Neural cell (in vitro differentiated cells): ENCODE data around the gene FUS. TPM values are rescaled to one million over a fixed set of nuclear protein-coding genes. Genes with fewer than 3 reads are reported as not detected.
"Not testable (repeated sequence)": the region's sequence is repeated elsewhere in the genome, so short reads cannot be mapped to it uniquely, and the experiment has no call there.

Experiments
- H2AFZ ChIP-seq: fragments of 200-600, 300-800 bp; sonication (generic), shearing (Covaris generic); 2 replicates; pipeline ENCODE4 v1.6.0; 2014; ENCODE audit warnings: low read depth, mild to moderate bottlenecking, antibody characterized with exemption, low read length, moderate library complexity
- H3F3A ChIP-seq: fragments of 200-600 bp; shearing (Covaris generic); 2 replicates; pipeline ENCODE4 v1.6.1; 2016; ENCODE audit warnings: mild to moderate bottlenecking, moderate library complexity, mixed read lengths, antibody characterized with exemption, low read length; ENCODE audit not compliant: insufficient read depth, poor library complexity, severe bottlenecking
- H3K27ac ChIP-seq: fragments of 200-600, 300-800 bp; sonication (generic), shearing (Covaris generic); 2 replicates; pipeline ENCODE4 v1.5.1; 2014; ENCODE audit warnings: mild to moderate bottlenecking, low read length, moderate library complexity
- H3K27me3 ChIP-seq: fragments of 300-800, 200-600 bp; sonication (generic), shearing (Covaris generic); 2 replicates; pipeline ENCODE4 v1.6.0; 2014; ENCODE audit warnings: mild to moderate bottlenecking, low read depth, low read length, moderate library complexity; ENCODE audit not compliant: insufficient read depth
- H3K36me3 ChIP-seq: fragments of 300-800, 200-600 bp; sonication (generic), shearing (Covaris generic); 2 replicates; pipeline ENCODE4 v1.5.1; 2014; ENCODE audit warnings: mild to moderate bottlenecking, antibody characterized with exemption, low read length, moderate library complexity; ENCODE audit not compliant: insufficient read depth
- H3K4me2 ChIP-seq: fragments of 300-800, 200-600 bp; sonication (generic), shearing (Covaris generic); 2 replicates; pipeline ENCODE4 v1.6.0; 2014; ENCODE audit warnings: mild to moderate bottlenecking, low read length
- H3K4me3 ChIP-seq: fragments of 300-800, 200-600 bp; sonication (generic), shearing (Covaris generic); 2 replicates; pipeline ENCODE4 v1.5.1; 2014; ENCODE audit warnings: mild to moderate bottlenecking, low read length, moderate library complexity
- H3K79me2 ChIP-seq: fragments of 200-600 bp; shearing (Covaris generic); replicated peaks from 2 replicates; pipeline ENCODE4 v1.6.0; 2014; ENCODE audit warnings: mild to moderate bottlenecking, low read length, moderate library complexity; ENCODE audit not compliant: insufficient read depth
- H3K9ac ChIP-seq: fragments of 300-800, 200-600 bp; sonication (generic), shearing (Covaris generic); 2 replicates; pipeline ENCODE4 v1.6.1; 2016; ENCODE audit warnings: mild to moderate bottlenecking, low read length, mixed read lengths
- H3K9me2 ChIP-seq: fragments of 200-600 bp; shearing (Covaris generic); 2 replicates; pipeline ENCODE4 v1.6.1; 2016; ENCODE audit warnings: mild to moderate bottlenecking, low read length, mixed read lengths; ENCODE audit not compliant: insufficient read depth
- H3K9me3 ChIP-seq: fragments of 200-600, 300-800 bp; sonication (generic), shearing (Covaris generic); 2 replicates; pipeline ENCODE4 v1.6.1; 2016; ENCODE audit warnings: mild to moderate bottlenecking, mixed run types, low read length, moderate library complexity, mixed read lengths
- H4K20me1 ChIP-seq: fragments of 200-600 bp; shearing (Covaris generic); 2 replicates; pipeline ENCODE4 v1.6.1; 2016; ENCODE audit warnings: mild to moderate bottlenecking, mixed run types; ENCODE audit not compliant: insufficient read depth
- CTCF ChIP-seq: fragments of 450-650 bp; IDR thresholded peaks from 2 replicates; pipeline ENCODE4 v1.5.1; 2014; ENCODE audit warnings: antibody characterized with exemption, mild to moderate bottlenecking, moderate library complexity; ENCODE audit not compliant: poor library complexity, severe bottlenecking
- EP300 ChIP-seq: fragments of 450-650 bp; conservative IDR thresholded peaks from 2 replicates; pipeline ENCODE4 v1.6.1; 2014; ENCODE audit warnings: antibody characterized with exemption, mild to moderate bottlenecking, moderate library complexity; ENCODE audit not compliant: poor library complexity, severe bottlenecking
- EZH2 ChIP-seq: fragments of 200-600, 300-800 bp; shearing (Covaris generic), sonication (generic); IDR thresholded peaks from 2 replicates; pipeline ENCODE4 v1.6.1; 2014; ENCODE audit warnings: antibody characterized with exemption, low read length, borderline replicate concordance, mild to moderate bottlenecking; ENCODE audit not compliant: insufficient read depth, poor library complexity, severe bottlenecking
- MXI1 ChIP-seq: fragments of 450-650 bp; conservative IDR thresholded peaks from 2 replicates; pipeline ENCODE4 v1.6.1; 2014; ENCODE audit warnings: antibody characterized with exemption, mild to moderate bottlenecking; ENCODE audit not compliant: poor library complexity, severe bottlenecking
- POLR2AphosphoS5 ChIP-seq: IDR thresholded peaks from 2 replicates; pipeline ENCODE4 v1.6.1; 2012
- RAD21 ChIP-seq: fragments of 450-650 bp; conservative IDR thresholded peaks from 2 replicates; pipeline ENCODE4 v1.6.1; 2014; ENCODE audit warnings: antibody characterized with exemption, mild to moderate bottlenecking, moderate library complexity
- REST ChIP-seq: IDR thresholded peaks from 2 replicates; pipeline ENCODE4 v1.6.1; 2012; ENCODE audit warnings: borderline replicate concordance
- SMC3 ChIP-seq: fragments of 450-650 bp; conservative IDR thresholded peaks from 2 replicates; pipeline ENCODE4 v1.6.1; 2014; ENCODE audit warnings: antibody characterized with exemption, mild to moderate bottlenecking, moderate library complexity; ENCODE audit not compliant: poor library complexity
- TAF1 ChIP-seq: IDR thresholded peaks from 2 replicates; pipeline ENCODE4 v1.6.1; 2012; ENCODE audit warnings: low read depth
- polyA plus RNA-seq: library from polyadenylated mRNA; depleted of rRNA; stranded (reverse); fragments of >200 nt; gene quantifications from 2 replicates; pipeline ENCODE4 v1.2.3, GENCODE V29; 2014

Gene FUS
- polyA plus RNA-seq, 1 donor from 2014 or later = 54.3 TPM

- no peak for TF ChIP-seq MXI1
- no peak for TF ChIP-seq REST
- no peak for TF ChIP-seq POLR2AphosphoS5
- TF ChIP-seq EZH2 = no peak
- no peak for TF ChIP-seq TAF1
- no peak for TF ChIP-seq EP300
- TF ChIP-seq CTCF = no peak
- TF ChIP-seq SMC3 = no peak
- TF ChIP-seq RAD21 = no peak
- H3K9ac ChIP-seq = no peak overlapping the region
- H3F3A ChIP-seq = no peaks in the 10 kb centered on the region
Observed at GRCh38 chr16:31168848-31169247, 11.1 kb upstream of the FUS start.

GRCh38 chr16:31170048-31170447 lies 9.9 kb upstream of the FUS start:
- H3K36me3 ChIP-seq, H2AFZ ChIP-seq, H3K27me3 ChIP-seq, H3K27ac ChIP-seq, H3K9me2 ChIP-seq, H3K9ac ChIP-seq, H3K9me3 ChIP-seq, H4K20me1 ChIP-seq, H3K4me2 ChIP-seq, H3K4me3 ChIP-seq, H3K79me2 ChIP-seq, H3F3A ChIP-seq: not testable (repeated sequence)

More at GRCh38 chr16:31168848-31169247, 11.1 kb upstream of the FUS start:
- Histone ChIP-seq H3K79me2 (no peaks in the 10 kb centered on the region), H3K27me3 (no peaks in the 10 kb centered on the region), H2AFZ (no peak overlapping the region), H3K4me3 (no peak overlapping the region), H3K9me2 (no peaks in the 10 kb centered on the region), H3K9me3 (no peaks in the 10 kb centered on the region), H4K20me1 (no peaks in the 10 kb centered on the region), H3K27ac (no peak overlapping the region), H3K4me2 (no peak overlapping the region), H3K36me3 (no peaks in the 10 kb centered on the region)

- H3K9me2 ChIP-seq = no peaks in the 10 kb centered on the region
- H3K36me3 ChIP-seq = no peaks in the 10 kb centered on the region
- H3K9ac ChIP-seq = no peak overlapping the region
- no peak overlapping the region for H3K4me3 ChIP-seq
- H3F3A ChIP-seq = no peaks in the 10 kb centered on the region
- no peak overlapping the region for H3K4me2 ChIP-seq
- H3K79me2 ChIP-seq = peaks cover 20% of the 10 kb centered on the region
- H3K9me3 ChIP-seq = no peaks in the 10 kb centered on the region
- H2AFZ ChIP-seq = no peak overlapping the region
- H4K20me1 ChIP-seq = peaks cover 16% of the 10 kb centered on the region
- no peaks in the 10 kb centered on the region for H3K27me3 ChIP-seq
- TF ChIP-seq TAF1 (no peak), CTCF (no peak), POLR2AphosphoS5 (no peak), REST (no peak), MXI1 (no peak), RAD21 (no peak), EZH2 (no peak), EP300 (no peak), SMC3 (no peak)
- no peak overlapping the region for H3K27ac ChIP-seq
Observed at GRCh38 chr16:31177136-31177535, 2.8 kb upstream of the FUS start.
